SK-N-SH (cell line): Measurements from ENCODE around the gene STYXL1. TPM values are rescaled to one million over a fixed set of nuclear protein-coding genes. Genes with fewer than 3 reads are reported as not detected.

Experiments used
- CTCF ChIA-PET: fragments of 300-600, 350-600 bp; formaldehyde crosslinking; extraction: SDS; loops from one replicate; lab custom pipeline; 2021; lab: Yijun Ruan, JAX
- POLR2A ChIA-PET: fragments of 350-600 bp; sonication (Branson Sonifier 250); formaldehyde crosslinking; extraction: SDS; loops from one replicate; lab custom pipeline; 2020; ENCODE audit warnings: antibody characterized with exemption, inconsistent platforms; lab: Yijun Ruan, JAX
- DNase-seq: peaks from one replicate; pipeline ENCODE4 v3.0.0; 2012
- H2AFZ ChIP-seq: fragments of 200-600 bp; sonication (generic); 2 replicates; pipeline ENCODE4 v1.8.1; 2016; ENCODE audit warnings: antibody characterized with exemption, mild to moderate bottlenecking, low read depth
- H3F3A ChIP-seq: fragments of 200-600 bp; sonication (generic); replicated peaks from 2 replicates; pipeline ENCODE3; 2016; ENCODE audit warnings: antibody characterized with exemption, mild to moderate bottlenecking; ENCODE audit not compliant: insufficient read depth
- H3K27ac ChIP-seq, 2 experiments: fragments of 200-500 bp in 1 of 2; fragments of 200-600 bp in 1 of 2; sonication (Bioruptor generic) in 1 of 2; sonication (generic), shearing (Covaris generic) in 1 of 2; 2 replicates each; pipeline versions ENCODE4 v1.5.1 to v1.6.1; 2014 to 2016; ENCODE audit warnings: low read depth in 2 of 2, inconsistent platforms in 1 of 2, low read length in 1 of 2, mild to moderate bottlenecking in 1 of 2, mixed read lengths in 1 of 2
- H3K27me3 ChIP-seq: fragments of 200-600 bp; sonication (generic), shearing (Covaris generic); 2 replicates; pipeline ENCODE4 v1.6.1; 2016; ENCODE audit warnings: mixed run types; ENCODE audit not compliant: insufficient read depth
- H3K36me3 ChIP-seq, 2 experiments: fragments of 200-500 bp in 1 of 2; fragments of 200-600 bp in 1 of 2; sonication (Bioruptor generic) in 1 of 2; sonication (generic) in 1 of 2; replicated peaks in 1 of 2; 2 replicates each; pipeline versions ENCODE3 to v1.5.1; 2014 to 2016; ENCODE audit warnings: low read length in 1 of 2, mild to moderate bottlenecking in 1 of 2; ENCODE audit not compliant: insufficient read depth in 2 of 2, control insufficient read depth in 1 of 2
- H3K4me1 ChIP-seq, 2 experiments: fragments of 200-500 bp in 1 of 2; fragments of 200-600 bp in 1 of 2; sonication (Bioruptor generic) in 1 of 2; sonication (generic), shearing (Covaris generic) in 1 of 2; 2 replicates each; pipeline versions ENCODE4 v1.5.1 to v1.6.1; 2014 to 2016; ENCODE audit warnings: low read depth in 1 of 2, low read length in 1 of 2, mixed run types in 1 of 2; ENCODE audit not compliant: insufficient read depth in 2 of 2, control insufficient read depth in 1 of 2
- H3K4me2 ChIP-seq: fragments of 200-600 bp; sonication (generic), shearing (Covaris generic); 2 replicates; pipeline ENCODE4 v1.6.1; 2017; ENCODE audit warnings: mixed run types
- H3K4me3 ChIP-seq, 2 experiments: fragments of 200-500 bp in 1 of 2; fragments of 200-600 bp in 1 of 2; sonication (Bioruptor generic) in 1 of 2; sonication (generic), shearing (Covaris generic) in 1 of 2; 2 replicates each; pipeline versions ENCODE4 v1.5.1 to v1.8.1; 2014 to 2016; ENCODE audit warnings: low read depth in 2 of 2, inconsistent platforms in 1 of 2, low read length in 1 of 2, mild to moderate bottlenecking in 1 of 2, mixed read lengths in 1 of 2, moderate library complexity in 1 of 2
- H3K79me2 ChIP-seq: fragments of 200-600 bp; sonication (generic); 2 replicates; pipeline ENCODE4 v1.8.1; 2017; ENCODE audit warnings: mild to moderate bottlenecking; ENCODE audit not compliant: insufficient read depth
- H3K9ac ChIP-seq: fragments of 200-600 bp; sonication (generic); 2 replicates; pipeline ENCODE4 v1.6.1; 2017; ENCODE audit warnings: mixed run types
- H3K9me2 ChIP-seq: fragments of 200-600 bp; sonication (generic); 2 replicates; pipeline ENCODE4 v1.6.1; 2017; ENCODE audit warnings: mixed run types
- H3K9me3 ChIP-seq: fragments of 200-600 bp; sonication (generic); 2 replicates; pipeline ENCODE4 v1.6.1; 2017; ENCODE audit warnings: mixed run types, mild to moderate bottlenecking, moderate library complexity
- H4K20me1 ChIP-seq: fragments of 200-600 bp; sonication (generic); 2 replicates; pipeline ENCODE4 v1.6.1; 2017; ENCODE audit warnings: mild to moderate bottlenecking, mixed run types; ENCODE audit not compliant: insufficient read depth
- CTCF ChIP-seq: fragments of 200-600 bp; sonication (generic); IDR thresholded peaks from 2 replicates; pipeline ENCODE4 v1.6.1; 2017; ENCODE audit warnings: antibody characterized with exemption, mild to moderate bottlenecking, moderate library complexity
- ELF1 ChIP-seq: IDR thresholded peaks from 2 replicates; pipeline ENCODE4 v1.4.0; 2012
- EP300 ChIP-seq, 2 experiments: IDR thresholded peaks; 2 replicates each; pipeline versions ENCODE4 v1.4.0 to v1.6.1; 2012; ENCODE audit warnings: borderline replicate concordance in 1 of 2, low read depth in 1 of 2, low read length in 1 of 2
- EZH2phosphoT487 ChIP-seq: fragments of 200-600 bp; sonication (generic); IDR thresholded peaks from 2 replicates; pipeline ENCODE4 v1.6.1; 2017; ENCODE audit warnings: low read depth, mixed run types, mild to moderate bottlenecking, antibody characterized with exemption, moderate library complexity, borderline replicate concordance
- FOSL2 ChIP-seq: IDR thresholded peaks from 2 replicates; pipeline ENCODE4 v1.4.0; 2012; ENCODE audit warnings: low read depth, mild to moderate bottlenecking, moderate library complexity, borderline replicate concordance
- FOXJ3 ChIP-seq: sonication (generic); formaldehyde crosslinking; IDR thresholded peaks from 2 replicates; pipeline ENCODE4 v1.5.1; 2020; ENCODE audit warnings: mild to moderate bottlenecking, missing genetic modification reagents
- FOXM1 ChIP-seq: IDR thresholded peaks from 2 replicates; pipeline ENCODE4 v1.4.0; 2012; ENCODE audit warnings: low read depth, mild to moderate bottlenecking
- GATA2 ChIP-seq: sonication (generic); formaldehyde crosslinking; IDR thresholded peaks from 2 replicates; pipeline ENCODE4 v1.5.0; 2020; ENCODE audit warnings: mild to moderate bottlenecking, missing genetic modification reagents
- JUND ChIP-seq: IDR thresholded peaks from 2 replicates; pipeline ENCODE4 v1.4.0; 2012
- MAX ChIP-seq: IDR thresholded peaks from 2 replicates; pipeline ENCODE4 v1.4.0; 2012; ENCODE audit warnings: low read depth
- MEF2A ChIP-seq: IDR thresholded peaks from 2 replicates; pipeline ENCODE4 v1.4.0; 2012; ENCODE audit warnings: low read depth, borderline replicate concordance
- MXI1 ChIP-seq: IDR thresholded peaks from 2 replicates; pipeline ENCODE4 v1.6.1; 2012; ENCODE audit warnings: mild to moderate bottlenecking, low read depth, low read length, improper control_type of control experiment
- NFIC ChIP-seq: IDR thresholded peaks from 2 replicates; pipeline ENCODE4 v1.4.0; 2012; ENCODE audit warnings: borderline replicate concordance
- NRF1 ChIP-seq: IDR thresholded peaks from 2 replicates; pipeline ENCODE4 v1.6.1; 2012; ENCODE audit warnings: low read depth, mild to moderate bottlenecking, low read length
- PBX3 ChIP-seq: IDR thresholded peaks from 2 replicates; pipeline ENCODE4; 2012
- TEAD4 ChIP-seq: IDR thresholded peaks from 2 replicates; pipeline ENCODE4 v1.4.0; 2012; ENCODE audit warnings: mild to moderate bottlenecking, borderline replicate concordance; ENCODE audit not compliant: insufficient read depth
- USF2 ChIP-seq: fragments of 150-350 bp; IDR thresholded peaks from 2 replicates; pipeline ENCODE4 v1.6.1; 2017; ENCODE audit warnings: antibody characterized with exemption, low read length, low read depth, borderline replicate concordance
- YY1 ChIP-seq: IDR thresholded peaks from 2 replicates; pipeline ENCODE4 v1.4.0; 2012; ENCODE audit warnings: low read depth, mild to moderate bottlenecking
- ZBTB33 ChIP-seq: IDR thresholded peaks from 2 replicates; pipeline ENCODE4 v1.4.0; 2012; ENCODE audit warnings: low read depth, borderline replicate concordance
- WGBS: methylation state at CpG from one replicate; pipeline ENCODE4 v1.1.6; 2017; ENCODE audit warnings: low lambda C conversion rate; 5-methylcytosine and 5-hydroxymethylcytosine counted together
- polyA plus RNA-seq, 3 experiments: library from polyadenylated mRNA; depleted of rRNA; stranded (reverse); fragments of >200 nt; gene quantifications; 2 replicates each; pipeline ENCODE4 v1.2.3, GENCODE V29; 2012

STYXL1 gene
- polyA plus RNA-seq, 1 of the 3 experiments (the other 2 are of a cell fraction) = 86.6 TPM

- Histone ChIP-seq H3K36me3 (peaks cover 9 to 12% of the 10 kb centered on the region in 2 experiments), H3K4me1 (peaks cover 0 to 5% of the 10 kb centered on the region in 2 experiments; a peak in 2 of 4 replicates), H4K20me1 (peaks cover 17% of the 10 kb centered on the region; the same call in 1 of the 2 replicates), H3K79me2 (0 out of 2 replicates have a peak, but pooled peaks cover 6% of the 10 kb centered on the region), H2AFZ (no peak overlapping the region), H3K4me2 (no peak overlapping the region), H3K9me3 (no peaks in the 10 kb centered on the region), H3F3A (no peaks in the 10 kb centered on the region), H3K9ac (no peak overlapping the region), H3K27ac (no peak overlapping the region), H3K4me3 (no peak overlapping the region), H3K9me2 (no peaks in the 10 kb centered on the region), H3K27me3 (no peaks in the 10 kb centered on the region)
- ChIA-PET CTCF (interaction anchor here (0.9 to 1.2 kb wide), 3 partner anchors 9 to 67 kb away, joined by 3 to 4 read pairs (median 3); no protein-coding TSS in a partner anchor), POLR2A (interaction anchor here (0.8 kb wide), 1 partner anchor 36 kb away, joined by 3 read pairs; no protein-coding TSS in a partner anchor)
- 59% methylated on average over 3 of the region's 5 CpGs for whole genome bisulfite sequencing
- TF ChIP-seq FOXM1 = no peak
- TF ChIP-seq JUND = no peak
- 0 out of 2 replicates have a peak, but pooled peaks have one; percentile 47 for TF ChIP-seq MXI1
- DNase-seq = peak; percentile 54
Measured at GRCh38 chr7:75951506-75951905, 96.3 kb downstream of the STYXL1 start.

GRCh38 chr7:75950111-75950681, 97.6 kb downstream of the STYXL1 start:
- 91% methylated on average over 15 of the region's 15 CpGs for WGBS
- Histone ChIP-seq H3K9me2 (no peaks in the 10 kb centered on the region), H3K4me2 (no peak overlapping the region), H3K9ac (no peak overlapping the region), H3K27me3 (no peaks in the 10 kb centered on the region), H4K20me1 (peaks cover 17% of the 10 kb centered on the region; the same call in 1 of the 2 replicates), H3K27ac (no peak overlapping the region), H3K36me3 (peaks cover 4 to 7% of the 10 kb centered on the region in 2 experiments), H2AFZ (no peak overlapping the region), H3K4me1 (peaks cover 0 to 5% of the 10 kb centered on the region in 2 experiments; a peak in 1 of 4 replicates), H3K79me2 (0 out of 2 replicates have a peak, but pooled peaks cover 6% of the 10 kb centered on the region), H3F3A (no peaks in the 10 kb centered on the region), H3K9me3 (no peaks in the 10 kb centered on the region), H3K4me3 (no peak overlapping the region)
- ChIA-PET CTCF (interaction anchor here (1.2 to 1.3 kb wide), 2 partner anchors 10 to 68 kb away, joined by 3 to 8 read pairs; no protein-coding TSS in a partner anchor), POLR2A (no interaction called here)
- no peak for DNase-seq
- TF ChIP-seq FOSL2 = no peak
- no peak for TF ChIP-seq MXI1
- no peak for TF ChIP-seq FOXJ3 (CRISPR knock-in tag)
- no peak for TF ChIP-seq USF2
- no peak for TF ChIP-seq GATA2 (CRISPR knock-in tag)
- no peak for TF ChIP-seq YY1
- TF ChIP-seq NRF1 = no peak
- no peak for TF ChIP-seq TEAD4
- no peak for TF ChIP-seq ZBTB33
- TF ChIP-seq PBX3 = no peak
- TF ChIP-seq NFIC = no peak
- no peak for TF ChIP-seq MEF2A
- TF ChIP-seq MAX = no peak
- no peak for TF ChIP-seq FOXM1
- no peak for TF ChIP-seq EZH2phosphoT487
- no peak for TF ChIP-seq ELF1
- TF ChIP-seq CTCF = no peak
- TF ChIP-seq EP300 (IDR thresholded peaks at IDR 0.05; ENCODE audit: borderline replicate concordance in 1 of 2, low read depth in 1 of 2, low read length in 1 of 2) = no peak
